HFFc6 (cell line): ENCODE measurements around the gene DZANK1. TPM values are rescaled to one million over a fixed set of nuclear protein-coding genes. Genes with fewer than 3 reads are reported as not detected.
"Not testable (repeated sequence)": the region's sequence is repeated elsewhere in the genome, so short reads cannot be mapped to it uniquely, and the experiment has no call there.

Experiments used
- DNase-seq: peaks from one replicate; pipeline ENCODE4 v3.0.0-alpha.2; 2018
- H3K27ac Mint-ChIP-seq: 2 replicates; pipeline ENCODE4 v1.8.0; 2020; ENCODE audit warnings: mild to moderate bottlenecking, mixed read lengths
- H3K27me3 Mint-ChIP-seq: 2 replicates; pipeline ENCODE4 v1.8.0; 2021; ENCODE audit warnings: mild to moderate bottlenecking, moderate library complexity, mixed read lengths; ENCODE audit not compliant: insufficient read depth
- H3K36me3 Mint-ChIP-seq: 2 replicates; pipeline ENCODE4 v1.8.0; 2021; ENCODE audit warnings: low read depth, mixed read lengths
- H3K4me1 Mint-ChIP-seq: 2 replicates; pipeline ENCODE4 v1.8.0; 2020; ENCODE audit warnings: low read depth, mixed read lengths
- H3K4me3 Mint-ChIP-seq: 2 replicates; pipeline ENCODE4 v1.8.0; 2020; ENCODE audit warnings: mild to moderate bottlenecking, moderate library complexity, mixed read lengths
- H3K9me3 Mint-ChIP-seq: 2 replicates; pipeline ENCODE4 v1.8.0; 2020; ENCODE audit warnings: mild to moderate bottlenecking, mixed read lengths
- CTCF ChIP-seq: fragments of 200-600 bp; sonication (generic); IDR thresholded peaks from 2 replicates; pipeline ENCODE4 v1.5.0; 2021; ENCODE audit warnings: antibody characterized with exemption, mild to moderate bottlenecking
- microRNA-seq: library from miRNA; unstranded; fragments of <30 nt; microRNA quantifications from one replicate; pipeline ENCODE4, GENCODE V29; 2019
- total RNA-seq, 6 experiments: library from RNA; stranded (reverse); fragmentation: NEBNext Ultra II Directional; extraction: Animal tissue kit (Norgen Biotek cat#: 25700); gene quantifications; 2 replicates in 1 of 6; 3 replicates in 5 of 6; pipeline ENCODE4 v1.2.3, GENCODE V29; 2021

The DZANK1 gene
- total RNA-seq, 6 experiments from 2014 or later = 1.1 to 1.6 (median 1.5) TPM

- Mint-ChIP-seq H3K9me3 (no peaks in the 10 kb centered on the region), H3K4me3 (no peak overlapping the region), H3K27me3 (no peaks in the 10 kb centered on the region; the same call in 1 of the 2 replicates), H3K36me3 (no peaks in the 10 kb centered on the region), H3K4me1 (no peaks in the 10 kb centered on the region), H3K27ac (no peak overlapping the region)
- DNase-seq = no peak
- no peak for TF ChIP-seq CTCF
Observed at GRCh38 chr20:18362916-18363315, 103.9 kb downstream of the DZANK1 start.

- H3K27me3 Mint-ChIP-seq = no peaks in the 10 kb centered on the region
- no peak overlapping the region for H3K27ac Mint-ChIP-seq
- no peaks in the 10 kb centered on the region for H3K36me3 Mint-ChIP-seq
- no peak for TF ChIP-seq CTCF
- H3K9me3 Mint-ChIP-seq = no peaks in the 10 kb centered on the region
- H3K4me3 Mint-ChIP-seq = no peak overlapping the region
- no peak for DNase-seq
- H3K4me1 Mint-ChIP-seq = no peaks in the 10 kb centered on the region
Observed at GRCh38 chr20:18361678-18362077, 105.2 kb downstream of the DZANK1 start.

GRCh38 chr20:18360635-18361034 is 106.2 kb downstream of the DZANK1 start:
- no peak for DNase-seq
- no peaks in the 10 kb centered on the region for H3K27me3 Mint-ChIP-seq
- no peaks in the 10 kb centered on the region for H3K9me3 Mint-ChIP-seq
- H3K4me1 Mint-ChIP-seq = no peaks in the 10 kb centered on the region
- no peak for TF ChIP-seq CTCF
- no peak overlapping the region for H3K4me3 Mint-ChIP-seq
- H3K36me3 Mint-ChIP-seq = no peaks in the 10 kb centered on the region
- no peak overlapping the region for H3K27ac Mint-ChIP-seq

DNA sequence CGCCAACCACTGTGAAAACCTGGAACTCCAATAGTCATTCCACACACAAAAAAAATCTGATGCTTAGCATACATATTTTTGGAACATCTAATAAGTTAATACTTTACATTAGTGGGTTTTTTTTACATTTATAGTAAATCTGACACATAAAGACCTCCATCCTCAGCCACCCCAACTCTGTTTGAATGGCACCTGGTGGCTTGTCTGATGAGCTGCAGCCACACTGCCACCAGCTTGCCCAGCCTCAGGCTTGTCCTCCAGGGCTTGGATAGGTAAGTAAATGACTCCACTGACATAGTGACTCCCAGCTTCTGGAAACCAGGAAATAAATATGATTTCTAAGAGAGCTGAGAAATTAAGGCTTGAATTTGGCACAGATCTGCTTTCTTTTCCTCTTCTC is 107.0 kb downstream of the DZANK1 start:
- DNase-seq = no peak
- peaks cover 1% of the 10 kb centered on the region for H3K9me3 Mint-ChIP-seq
- no peaks in the 10 kb centered on the region for H3K27me3 Mint-ChIP-seq
- H3K27ac Mint-ChIP-seq = no peak overlapping the region
- TF ChIP-seq CTCF = no peak
- H3K4me3 Mint-ChIP-seq = no peak overlapping the region
- H3K4me1 Mint-ChIP-seq = no peaks in the 10 kb centered on the region
- no peaks in the 10 kb centered on the region for H3K36me3 Mint-ChIP-seq

GRCh38 chr20:18349749-18350148 is 117.1 kb downstream of the DZANK1 start:
- not testable (repeated sequence) for H3K27me3 Mint-ChIP-seq, H3K27ac Mint-ChIP-seq, H3K9me3 Mint-ChIP-seq, DNase-seq, H3K36me3 Mint-ChIP-seq, H3K4me1 Mint-ChIP-seq, H3K4me3 Mint-ChIP-seq

Small RNA genes within 50 kb of the gene (microRNA-seq; reads per million reads assigned to microRNA genes)
- 3.1 reads per million for gene MIR3192

Other genes with a start within 250 kb of the DZANK1 start
- 10 to 100 TPM in 4 of 6 experiments, 1 to 10 TPM in 2; 8.9 to 11.4 (median 10.2) TPM for gene ZNF133, start 178.5 kb downstream of the DZANK1 start, total RNA-seq
- 10 to 100 TPM; 10.7 to 12.8 (median 12.0) TPM for gene POLR3F, start 360 bp upstream of the DZANK1 start, total RNA-seq
- gene RBBP9, start 30.2 kb upstream of the DZANK1 start, total RNA-seq = 10 to 100 TPM; 11.5 to 17.5 (median 15.8) TPM
- 10 to 100 TPM; 50.8 to 63.4 (median 57.6) TPM for gene SEC23B, start 40.9 kb upstream of the DZANK1 start, total RNA-seq
- gene SMIM26, start 100.4 kb upstream of the DZANK1 start, total RNA-seq = 10 to 100 TPM; 59.7 to 71.0 (median 67.7) TPM
- 10 to 100 TPM; 53.6 to 75.1 (median 70.6) TPM for gene DTD1, start 121.0 kb upstream of the DZANK1 start, total RNA-seq